ENCODE data around the gene LRRC66. TPM values are rescaled to one million over a fixed set of nuclear protein-coding genes. Genes with fewer than 3 reads are reported as not detected.
A peak's percentile ranks its signal among the peaks of the same experiment; 100 is the strongest.

The LRRC66 gene
- polyA plus RNA-seq, 1 donor (not counting 4 experiments of a cell fraction or from before 2014, with no cell fraction given): 0.28 TPM

DNA sequence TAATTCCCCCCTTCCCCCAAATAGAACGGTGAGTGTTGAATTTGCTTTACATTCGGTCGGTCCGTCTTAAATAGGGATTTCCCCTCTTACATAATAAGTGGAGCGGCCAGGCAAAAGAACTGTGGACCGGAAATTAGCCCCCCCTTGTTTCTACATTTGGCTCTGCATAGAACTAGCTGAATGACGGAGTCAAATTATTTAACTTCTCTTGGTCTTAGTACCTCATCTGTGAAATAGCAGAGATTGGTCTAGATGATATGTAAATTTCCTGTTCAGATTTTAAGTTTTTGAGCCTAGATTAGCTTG, 32.3 kb upstream of the LRRC66 start:
- peak overlapping the region; percentile 60 for H2AFZ ChIP-seq (ENCODE audit: control insufficient read depth, low read length)
- peak overlapping the region; percentile 62 to 92 (median 73) for H3K4me3 ChIP-seq (ENCODE audit: control insufficient read depth in 2 of 3, extremely low read depth in 1 of 3, insufficient read depth in 2 of 3, low read depth in 1 of 3, low read length in 3 of 3)
- peak overlapping the region; percentile 60 for H3K27ac ChIP-seq (ENCODE audit: control insufficient read depth, insufficient read depth, low read length)
- FAIRE-seq: peak; percentile 9
- no peaks in the 10 kb centered on the region for H3K9me3 ChIP-seq (ENCODE audit: control insufficient read depth, low read depth, low read length)
- H3K9ac ChIP-seq (ENCODE audit: control insufficient read depth, extremely low read depth, insufficient read depth, low read length): peak overlapping the region; percentile 80
- no peaks in the 10 kb centered on the region for H3K79me2 ChIP-seq (ENCODE audit: control insufficient read depth, insufficient read depth, low read length)
- no peak for TF ChIP-seq EZH2 (IDR thresholded peaks at IDR 0.05; ENCODE audit: low read length)
- TF ChIP-seq, protein P1, sequence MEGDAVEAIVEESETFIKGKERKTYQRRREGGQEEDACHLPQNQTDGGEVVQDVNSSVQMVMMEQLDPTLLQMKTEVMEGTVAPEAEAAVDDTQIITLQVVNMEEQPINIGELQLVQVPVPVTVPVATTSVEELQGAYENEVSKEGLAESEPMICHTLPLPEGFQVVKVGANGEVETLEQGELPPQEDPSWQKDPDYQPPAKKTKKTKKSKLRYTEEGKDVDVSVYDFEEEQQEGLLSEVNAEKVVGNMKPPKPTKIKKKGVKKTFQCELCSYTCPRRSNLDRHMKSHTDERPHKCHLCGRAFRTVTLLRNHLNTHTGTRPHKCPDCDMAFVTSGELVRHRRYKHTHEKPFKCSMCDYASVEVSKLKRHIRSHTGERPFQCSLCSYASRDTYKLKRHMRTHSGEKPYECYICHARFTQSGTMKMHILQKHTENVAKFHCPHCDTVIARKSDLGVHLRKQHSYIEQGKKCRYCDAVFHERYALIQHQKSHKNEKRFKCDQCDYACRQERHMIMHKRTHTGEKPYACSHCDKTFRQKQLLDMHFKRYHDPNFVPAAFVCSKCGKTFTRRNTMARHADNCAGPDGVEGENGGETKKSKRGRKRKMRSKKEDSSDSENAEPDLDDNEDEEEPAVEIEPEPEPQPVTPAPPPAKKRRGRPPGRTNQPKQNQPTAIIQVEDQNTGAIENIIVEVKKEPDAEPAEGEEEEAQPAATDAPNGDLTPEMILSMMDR (optimal IDR thresholded peaks at IDR 0.05 in 1 of 3, IDR thresholded peaks at IDR 0.05 in 1 of 3, conservative IDR thresholded peaks at IDR 0.05 in 1 of 3; ENCODE audit: extremely low read depth in 1 of 3, insufficient read depth in 2 of 3, low read length in 3 of 3): no peak
- H3K27me3 ChIP-seq (ENCODE audit: control insufficient read depth, extremely low read depth, insufficient read depth, low read length): no peaks in the 10 kb centered on the region
- dilution Hi-C loops (cut with MboI; ENCODE audit: extremely low pct_ligation_motif_present, low sequenced_read_pairs): no loop called here
- no peaks in the 10 kb centered on the region for H4K20me1 ChIP-seq (ENCODE audit: control insufficient read depth, extremely low read depth, insufficient read depth, low read length)
- H3K9me1 ChIP-seq (ENCODE audit: control insufficient read depth, extremely low read depth, insufficient read depth, low read length): no peaks in the 10 kb centered on the region
- H3K4me1 ChIP-seq (ENCODE audit: control insufficient read depth, extremely low read depth, insufficient read depth, low read length): peaks cover 17% of the 10 kb centered on the region
- peak overlapping the region; percentile 90 for H3K4me2 ChIP-seq (ENCODE audit: control insufficient read depth, extremely low read depth, insufficient read depth, low read depth, low read length)
- H3K36me3 ChIP-seq (ENCODE audit: control insufficient read depth in 2 of 2, extremely low read depth in 1 of 2, insufficient read depth in 2 of 2, low read length in 2 of 2): no peaks in the 10 kb centered on the region
- no peak for DNase-seq (ENCODE audit: low read depth, low spot score)

DNA sequence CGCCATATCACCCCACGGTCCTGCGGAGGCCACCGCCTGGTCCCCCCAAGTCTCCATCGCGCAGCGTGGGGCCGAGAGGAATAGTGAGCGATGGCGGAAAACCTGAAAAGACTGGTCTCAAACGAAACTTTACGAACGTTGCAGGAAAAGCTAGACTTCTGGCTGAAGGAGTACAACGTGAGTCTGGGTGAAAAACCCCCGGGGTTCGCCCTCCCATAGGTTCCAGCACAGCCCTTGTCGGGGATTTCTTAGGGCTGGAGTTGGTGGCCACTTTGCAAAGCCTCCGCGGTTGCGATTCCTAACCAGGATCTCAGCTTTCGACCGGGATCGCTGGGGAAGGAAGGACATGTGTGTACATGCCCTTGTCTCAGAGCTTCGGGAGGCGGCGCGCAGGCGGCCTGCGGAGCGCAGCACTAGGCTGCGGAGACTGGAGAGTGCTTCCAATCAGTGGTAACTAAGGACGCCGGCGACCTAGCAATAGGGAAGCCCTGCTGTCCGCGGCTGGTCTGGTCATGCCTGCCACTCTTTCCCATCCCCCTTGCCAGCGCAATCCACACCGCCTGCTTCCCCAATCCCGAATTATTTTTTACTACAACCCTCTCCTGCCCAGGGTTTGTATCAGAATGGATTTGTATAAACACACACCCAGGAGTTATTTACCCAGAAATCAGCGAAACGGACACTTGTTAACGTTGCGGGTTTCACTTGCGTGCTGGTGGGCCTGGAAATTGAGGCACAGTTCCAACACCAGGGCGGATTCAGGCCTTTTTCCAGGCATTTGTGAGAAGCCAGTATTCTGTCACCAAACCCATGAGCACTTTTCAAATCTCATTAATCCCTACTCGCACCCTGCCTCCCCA, 31.7 kb upstream of the LRRC66 start:
- peak overlapping the region; percentile 80 for H3K9ac ChIP-seq (ENCODE audit: control insufficient read depth, extremely low read depth, insufficient read depth, low read length)
- H3K36me3 ChIP-seq (ENCODE audit: control insufficient read depth in 2 of 2, extremely low read depth in 1 of 2, insufficient read depth in 2 of 2, low read length in 2 of 2): no peaks in the 10 kb centered on the region
- DNase-seq (ENCODE audit: low read depth, low spot score): peak; percentile 67
- H3K27ac ChIP-seq (ENCODE audit: control insufficient read depth, insufficient read depth, low read length): peak overlapping the region; percentile 77
- H4K20me1 ChIP-seq (ENCODE audit: control insufficient read depth, extremely low read depth, insufficient read depth, low read length): no peaks in the 10 kb centered on the region
- no peak for TF ChIP-seq EZH2 (IDR thresholded peaks at IDR 0.05; ENCODE audit: low read length)
- TF ChIP-seq, protein P1 (optimal IDR thresholded peaks at IDR 0.05 in 1 of 3, IDR thresholded peaks at IDR 0.05 in 1 of 3, conservative IDR thresholded peaks at IDR 0.05 in 1 of 3; ENCODE audit: extremely low read depth in 1 of 3, insufficient read depth in 2 of 3, low read length in 3 of 3): no peak
- H3K79me2 ChIP-seq (ENCODE audit: control insufficient read depth, insufficient read depth, low read length): no peaks in the 10 kb centered on the region
- dilution Hi-C loops (cut with MboI; ENCODE audit: extremely low pct_ligation_motif_present, low sequenced_read_pairs): no loop called here
- peak overlapping the region; percentile 97 for H2AFZ ChIP-seq (ENCODE audit: control insufficient read depth, low read length)
- H3K4me3 ChIP-seq (ENCODE audit: control insufficient read depth in 2 of 3, extremely low read depth in 1 of 3, insufficient read depth in 2 of 3, low read depth in 1 of 3, low read length in 3 of 3): peak overlapping the region; percentile 62 to 92 (median 73)
- no peaks in the 10 kb centered on the region for H3K27me3 ChIP-seq (ENCODE audit: control insufficient read depth, extremely low read depth, insufficient read depth, low read length)
- peaks cover 14% of the 10 kb centered on the region for H3K4me1 ChIP-seq (ENCODE audit: control insufficient read depth, extremely low read depth, insufficient read depth, low read length)
- H3K4me2 ChIP-seq (ENCODE audit: control insufficient read depth, extremely low read depth, insufficient read depth, low read depth, low read length): peak overlapping the region; percentile 90
- FAIRE-seq: peak; percentile 94
- no peaks in the 10 kb centered on the region for H3K9me3 ChIP-seq (ENCODE audit: control insufficient read depth, low read depth, low read length)
- no peaks in the 10 kb centered on the region for H3K9me1 ChIP-seq (ENCODE audit: control insufficient read depth, extremely low read depth, insufficient read depth, low read length)

All from keratinocyte (primary cell).